ENCODE results near the gene CSNK1A1.

GRCh38 chr5:149442563-149443182 lies 108.6 kb downstream of the CSNK1A1 start:
- TF ChIP-seq POLR2AphosphoS5 (IDR thresholded peaks at IDR 0.05) (peak; percentile 75 to 85), POLR2A (IDR thresholded peaks at IDR 0.05; ENCODE audit: low read depth) (no peak)
- TF ChIP-seq, protein P1, sequence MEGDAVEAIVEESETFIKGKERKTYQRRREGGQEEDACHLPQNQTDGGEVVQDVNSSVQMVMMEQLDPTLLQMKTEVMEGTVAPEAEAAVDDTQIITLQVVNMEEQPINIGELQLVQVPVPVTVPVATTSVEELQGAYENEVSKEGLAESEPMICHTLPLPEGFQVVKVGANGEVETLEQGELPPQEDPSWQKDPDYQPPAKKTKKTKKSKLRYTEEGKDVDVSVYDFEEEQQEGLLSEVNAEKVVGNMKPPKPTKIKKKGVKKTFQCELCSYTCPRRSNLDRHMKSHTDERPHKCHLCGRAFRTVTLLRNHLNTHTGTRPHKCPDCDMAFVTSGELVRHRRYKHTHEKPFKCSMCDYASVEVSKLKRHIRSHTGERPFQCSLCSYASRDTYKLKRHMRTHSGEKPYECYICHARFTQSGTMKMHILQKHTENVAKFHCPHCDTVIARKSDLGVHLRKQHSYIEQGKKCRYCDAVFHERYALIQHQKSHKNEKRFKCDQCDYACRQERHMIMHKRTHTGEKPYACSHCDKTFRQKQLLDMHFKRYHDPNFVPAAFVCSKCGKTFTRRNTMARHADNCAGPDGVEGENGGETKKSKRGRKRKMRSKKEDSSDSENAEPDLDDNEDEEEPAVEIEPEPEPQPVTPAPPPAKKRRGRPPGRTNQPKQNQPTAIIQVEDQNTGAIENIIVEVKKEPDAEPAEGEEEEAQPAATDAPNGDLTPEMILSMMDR (IDR thresholded peaks at IDR 0.05): peak; percentile 89 to 97 (median 92)

Data from esophagus muscularis mucosa (tissue), 3 donors.